HG03196 (cell line): ENCODE measurements around the gene FLRT2.

Experiments
- ATAC-seq: cut with Tn5 transposase; IDR thresholded peaks from one replicate; pipeline ENCODE4 v1.9.1; 2021; ENCODE audit not compliant: unreplicated experiment

FLRT2 gene

DNA sequence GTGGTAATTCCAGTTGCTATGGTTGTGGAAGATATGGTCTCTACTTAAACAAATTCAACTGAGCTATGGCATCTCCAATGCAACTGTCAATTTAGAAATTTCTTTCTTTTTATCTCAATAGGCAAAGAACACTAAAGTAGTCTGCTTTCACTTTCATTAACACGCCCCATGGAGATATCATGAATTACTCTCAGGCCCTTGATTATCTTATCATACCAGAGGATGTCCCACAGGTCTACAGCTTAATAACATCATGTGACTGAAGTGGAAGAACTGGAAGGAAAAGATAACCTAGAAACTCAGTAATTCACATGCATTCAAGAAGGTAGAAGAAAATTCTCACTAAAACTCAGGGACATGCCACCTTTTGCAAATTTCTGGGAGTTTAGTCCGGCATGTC, 114.3 kb downstream of the FLRT2 start:
- no peak for ATAC-seq

DNA sequence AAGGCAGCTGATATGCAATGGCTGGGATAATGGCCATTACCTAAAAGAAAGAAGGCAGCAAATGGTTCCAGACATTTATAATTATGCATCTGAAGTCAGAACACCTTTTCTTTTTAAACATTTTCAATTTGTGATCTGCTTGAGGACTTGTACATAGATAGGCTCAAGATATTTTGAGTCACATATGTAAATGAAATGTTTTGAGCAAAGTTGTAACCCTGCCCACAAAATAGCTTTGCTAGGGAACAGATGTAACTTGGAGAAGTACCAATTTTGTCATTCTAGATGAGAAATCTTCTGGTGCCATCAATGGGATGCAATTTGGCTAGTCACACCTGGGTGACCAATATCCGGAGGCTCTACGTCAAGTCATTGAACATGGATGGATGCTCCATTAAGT, 123.1 kb downstream of the FLRT2 start:
- no peak for ATAC-seq

DNA sequence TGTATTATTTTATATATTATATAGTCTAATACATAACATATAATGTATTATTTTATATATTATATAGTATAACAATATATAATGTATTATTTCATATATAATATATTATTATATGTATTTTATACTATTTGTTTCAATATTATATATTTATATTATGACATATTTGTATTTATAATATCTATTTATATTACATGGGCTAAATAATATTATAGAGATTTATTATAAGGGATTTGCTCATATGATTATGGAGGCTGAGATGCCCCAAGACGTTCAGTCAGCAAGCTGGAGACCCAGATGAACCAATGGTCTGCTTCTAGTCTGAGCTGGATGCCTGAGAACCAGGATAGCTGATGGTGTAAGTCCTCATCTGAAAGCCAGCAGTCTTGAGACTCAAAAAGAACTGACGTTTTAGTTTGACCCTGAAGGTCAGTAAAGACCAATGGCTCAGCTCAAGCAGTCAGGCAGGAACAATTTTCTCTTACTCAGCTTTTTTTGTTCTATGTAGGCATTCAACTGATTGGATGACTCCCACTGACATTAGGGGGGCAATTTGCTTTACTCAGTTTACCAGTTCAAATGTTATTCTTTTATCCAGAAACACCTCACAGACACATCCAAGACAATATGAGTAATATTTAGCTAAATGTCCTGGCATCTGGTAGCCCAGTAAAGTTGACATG, 130.4 kb downstream of the FLRT2 start:
- no peak for ATAC-seq

DNA sequence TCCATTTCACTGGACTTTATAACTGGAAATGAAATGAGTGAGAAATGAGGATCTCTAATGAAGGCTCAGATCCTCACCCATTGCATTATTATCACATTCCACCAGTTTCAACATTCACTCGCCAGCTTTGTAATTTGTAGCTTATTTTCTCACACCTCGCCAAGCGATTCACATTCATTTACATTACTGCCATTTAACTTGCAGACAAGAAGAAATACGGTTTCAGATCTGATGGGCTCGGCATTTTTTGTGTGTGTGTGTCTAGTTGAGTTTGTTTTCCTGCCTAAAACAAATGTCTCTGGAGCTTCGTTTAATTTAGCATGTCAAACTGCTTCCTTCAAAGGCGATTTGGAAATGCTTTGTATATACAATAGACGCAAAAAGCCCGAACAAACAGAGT, 132.2 kb downstream of the FLRT2 start:
- no peak for ATAC-seq

DNA sequence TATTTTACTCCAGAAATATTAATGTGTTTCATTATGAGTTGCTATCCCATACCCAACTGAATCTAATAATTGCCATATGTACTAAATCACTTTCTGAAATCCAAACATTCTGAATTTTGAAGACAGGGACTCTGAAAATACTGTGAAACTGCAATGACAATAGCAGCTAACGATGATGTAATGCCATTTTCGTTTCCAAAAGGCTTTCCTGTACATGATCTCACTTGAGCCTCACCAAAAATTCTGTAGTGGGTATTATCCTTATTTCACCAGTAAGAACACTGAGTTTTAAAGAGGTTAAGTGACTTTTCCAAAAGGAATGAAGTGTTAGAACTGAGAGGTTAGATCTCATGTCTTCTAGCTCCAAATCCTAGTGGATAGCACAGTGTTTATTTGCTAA, 133.3 kb downstream of the FLRT2 start:
- no peak for ATAC-seq

DNA sequence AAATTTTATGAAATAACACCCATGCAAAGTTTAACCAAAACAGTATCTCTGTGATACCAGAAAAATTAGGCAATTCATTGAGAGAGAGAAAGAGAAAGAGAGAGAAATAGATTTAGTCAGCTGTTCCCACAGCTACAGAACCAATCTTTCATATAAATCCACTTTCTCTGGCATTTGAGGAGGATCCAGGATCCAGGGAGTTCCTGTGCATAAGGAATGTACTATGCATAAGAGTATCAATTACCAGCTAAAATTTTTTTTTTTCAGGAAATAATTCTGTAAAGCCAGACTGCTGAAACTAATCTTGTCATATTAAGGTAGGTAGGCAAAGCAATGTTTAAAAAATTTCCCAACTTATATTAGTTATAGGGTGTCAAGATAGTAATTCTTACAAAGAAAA, 133.7 kb downstream of the FLRT2 start:
- no peak for ATAC-seq

DNA sequence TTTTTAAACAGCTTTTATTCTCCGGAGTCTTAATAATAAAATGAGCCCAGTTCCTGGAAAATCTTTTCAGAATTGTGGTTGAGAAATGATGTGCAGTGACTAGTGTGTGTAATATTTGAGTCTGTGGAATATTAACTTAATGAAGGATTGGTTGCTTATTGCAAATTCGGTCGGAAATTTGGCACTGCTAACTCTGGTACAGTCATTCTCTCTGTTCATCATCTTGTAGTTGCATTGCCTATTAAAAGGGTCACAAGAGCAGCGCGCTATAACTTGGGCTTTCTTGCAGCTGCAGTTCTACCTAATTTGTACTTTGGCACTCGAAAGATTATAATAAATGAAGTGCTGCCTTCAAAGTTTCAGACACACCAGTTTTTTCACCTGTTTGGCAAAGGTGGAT, 146.0 kb downstream of the FLRT2 start:
- no peak for ATAC-seq

DNA sequence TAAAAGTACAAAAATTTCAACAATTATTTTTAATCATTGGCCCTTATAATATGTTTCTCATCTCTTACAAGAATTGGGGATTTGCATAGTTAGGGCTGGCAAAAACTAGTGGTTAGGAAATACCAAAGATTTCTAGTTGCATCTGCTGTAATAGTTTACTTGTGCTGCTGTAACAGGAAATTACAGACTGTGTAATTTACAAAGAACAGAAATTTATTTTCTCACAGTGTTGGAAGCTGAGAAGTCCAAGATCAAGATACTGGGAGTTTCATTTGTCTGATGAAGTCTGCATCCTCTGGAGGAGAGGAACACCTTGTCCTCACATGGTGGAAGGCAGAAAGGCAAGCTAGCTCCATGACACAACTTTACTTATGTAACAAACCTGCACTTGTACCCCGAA, 157.0 kb downstream of the FLRT2 start:
- no peak for ATAC-seq

DNA sequence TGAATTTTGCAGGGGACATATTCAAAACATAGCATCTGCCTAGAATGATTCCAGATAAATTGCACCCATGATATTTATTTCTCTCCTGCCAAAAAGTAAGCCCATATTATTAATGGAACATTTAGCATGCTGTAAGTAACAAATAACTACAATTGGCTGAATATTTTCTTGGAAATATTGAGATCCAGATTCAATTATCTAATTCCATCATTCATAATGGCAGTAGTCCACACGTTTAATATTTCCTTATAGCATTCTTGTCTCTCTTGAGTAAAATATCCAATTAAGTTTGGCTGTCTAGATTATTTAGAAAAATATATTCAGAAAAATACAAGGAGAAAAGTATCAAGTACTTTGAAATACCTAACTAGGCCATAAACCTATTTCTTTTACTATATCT, 157.5 kb downstream of the FLRT2 start:
- no peak for ATAC-seq

DNA sequence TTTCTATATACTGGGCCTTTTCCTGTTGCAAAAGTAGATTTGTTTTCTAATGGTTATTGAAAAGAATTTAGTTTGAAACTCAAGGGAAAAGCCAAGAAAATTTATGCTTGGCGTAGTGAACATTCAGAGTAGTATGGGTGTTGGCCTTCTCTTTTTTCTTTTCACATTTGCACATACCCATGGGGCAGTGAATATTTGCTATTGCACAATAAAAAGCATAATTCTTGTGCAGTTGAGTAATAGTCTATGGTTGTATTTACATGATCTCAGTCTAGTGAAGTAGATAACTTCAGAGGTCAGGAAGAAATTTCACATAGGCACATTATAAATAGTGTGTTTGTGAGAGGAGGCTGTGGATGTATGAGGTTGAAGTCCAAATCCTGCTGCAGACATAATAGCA, 158.1 kb downstream of the FLRT2 start:
- no peak for ATAC-seq

DNA sequence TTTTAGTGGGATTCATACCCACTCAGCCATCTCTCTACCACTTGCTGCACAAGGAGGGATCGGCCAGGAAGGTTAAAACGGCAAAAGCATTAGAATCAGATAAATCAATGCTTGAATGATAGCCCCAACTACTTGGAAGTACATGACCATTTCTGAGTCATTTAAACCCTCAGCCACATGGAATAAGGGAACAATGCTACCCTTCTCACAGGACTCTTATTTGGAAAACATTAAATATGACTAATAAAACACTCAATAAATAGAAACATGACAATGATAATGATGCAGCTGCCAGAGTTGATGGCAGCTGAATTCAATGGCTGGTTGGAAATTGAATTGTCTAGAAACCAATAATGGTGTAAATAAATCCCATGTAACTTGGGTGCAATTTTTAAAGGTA, 165.4 kb downstream of the FLRT2 start:
- ATAC-seq = no peak

DNA sequence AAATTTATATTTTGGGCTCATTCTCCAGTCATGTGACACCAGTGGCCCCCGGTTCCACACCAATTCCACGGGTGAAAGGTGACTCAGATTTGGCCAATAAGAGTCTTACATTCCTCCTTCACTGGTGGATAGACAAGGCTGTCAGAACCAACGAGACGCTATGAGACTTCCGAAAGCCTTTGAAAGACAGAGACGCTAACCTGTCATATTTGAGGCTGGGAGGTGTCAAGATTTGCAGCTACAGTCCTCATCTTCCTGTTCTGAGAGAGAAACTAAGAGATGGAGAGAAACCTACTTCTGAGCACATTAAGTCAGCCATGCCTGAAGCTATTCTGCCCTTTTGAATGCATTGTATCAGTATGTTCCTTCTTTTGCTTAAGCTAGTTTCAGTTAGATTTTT, 171.2 kb downstream of the FLRT2 start:
- no peak for ATAC-seq

DNA sequence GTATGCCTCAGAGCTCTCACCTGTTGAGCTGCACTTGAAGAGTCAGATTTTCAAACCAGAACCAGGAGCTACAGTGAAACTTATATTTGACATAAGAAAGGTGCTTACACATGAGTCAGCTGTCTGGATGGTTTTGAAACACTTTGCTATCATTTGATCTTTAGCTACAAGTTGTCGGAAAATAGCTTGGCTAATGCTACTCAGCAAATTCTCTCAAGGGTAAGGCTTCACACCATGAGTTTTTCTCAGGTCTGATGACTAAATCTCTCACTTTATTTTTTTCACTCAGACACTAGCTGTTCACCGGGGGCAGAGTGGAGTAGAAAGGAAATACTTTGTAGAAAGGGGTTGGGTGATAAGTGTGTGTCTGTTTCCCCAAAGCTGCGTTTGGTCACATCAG, 171.8 kb downstream of the FLRT2 start:
- no peak for ATAC-seq

DNA sequence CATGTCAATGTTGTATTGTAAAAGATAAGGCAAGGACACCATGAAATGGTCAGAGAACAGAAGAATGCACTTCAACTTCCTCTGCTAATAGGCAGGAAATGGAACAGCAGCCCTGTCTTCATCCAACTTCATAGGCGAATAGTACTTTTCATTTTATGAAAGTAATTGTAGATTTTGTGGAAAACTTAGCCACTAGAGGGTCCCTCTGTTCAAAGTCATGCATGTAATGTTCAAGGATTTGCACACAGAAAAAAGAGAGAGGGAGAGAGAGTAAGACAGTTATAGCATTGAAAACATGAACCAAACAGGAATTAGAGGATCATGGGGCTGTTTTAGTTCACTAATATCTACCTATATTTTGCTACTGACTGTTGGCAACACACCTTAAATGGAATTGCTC, 172.2 kb downstream of the FLRT2 start:
- no peak for ATAC-seq

DNA sequence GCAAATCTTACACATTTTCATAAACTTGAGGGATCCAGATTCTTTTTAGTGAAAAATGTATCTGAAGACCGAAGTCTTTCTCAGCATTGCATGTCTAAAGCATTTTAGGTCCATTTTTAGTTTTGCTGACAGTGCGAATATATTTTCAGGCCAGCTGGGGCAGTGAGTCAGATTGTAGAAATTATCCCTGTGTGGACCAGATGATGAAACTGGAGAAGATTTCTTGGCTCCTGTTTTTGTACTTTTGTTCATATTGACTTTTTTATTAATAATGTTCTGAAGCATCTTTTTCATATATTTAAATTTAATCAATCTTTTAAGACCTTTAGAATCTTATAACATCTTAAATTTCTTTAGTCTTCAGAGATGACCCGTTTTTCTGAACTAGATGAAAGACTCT, 173.1 kb downstream of the FLRT2 start:
- no peak for ATAC-seq
